Parathyroid adenoma (tissue), 2 donors: ENCODE measurements around the gene NEDD4L.

Experiments used
- H2AFZ ChIP-seq: fragments of 300-600 bp; sonication (generic); one replicate; pipeline ENCODE4 v1.7.0; 2017; ENCODE audit warnings: antibody characterized with exemption, mild to moderate bottlenecking
- H3K27ac ChIP-seq: fragments of 300-600 bp; sonication (generic); one replicate; pipeline ENCODE4 v1.7.0; 2017
- H3K27me3 ChIP-seq: fragments of 300-600 bp; sonication (generic); one replicate; pipeline ENCODE4 v1.7.0; 2017; ENCODE audit warnings: low read length; ENCODE audit not compliant: control insufficient read depth, insufficient read depth
- H3K36me3 ChIP-seq: fragments of 300-600 bp; sonication (generic); one replicate; pipeline ENCODE4 v1.7.0; 2017; ENCODE audit warnings: low read length; ENCODE audit not compliant: control insufficient read depth, insufficient read depth
- H3K4me1 ChIP-seq: fragments of 300-600 bp; sonication (generic); one replicate; pipeline ENCODE4 v1.7.0; 2017; ENCODE audit warnings: control low read depth
- H3K4me2 ChIP-seq: fragments of 300-600 bp; sonication (generic); one replicate; pipeline ENCODE4 v1.7.0; 2017; ENCODE audit warnings: low read length
- H3K4me3 ChIP-seq: fragments of 300-600 bp; sonication (generic); one replicate; pipeline ENCODE4 v1.7.0; 2017; ENCODE audit warnings: low read depth, low read length
- H3K79me2 ChIP-seq: fragments of 300-600 bp; sonication (generic); one replicate; pipeline ENCODE4 v1.7.0; 2017; ENCODE audit warnings: control low read depth
- H3K9ac ChIP-seq: fragments of 300-600 bp; sonication (generic); one replicate; pipeline ENCODE4 v1.7.0; 2017; ENCODE audit warnings: mild to moderate bottlenecking
- H3K9me3 ChIP-seq: fragments of 300-600 bp; sonication (generic); one replicate; pipeline ENCODE4 v1.7.0; 2017; ENCODE audit warnings: low read length; ENCODE audit not compliant: control insufficient read depth
- TF ChIP-seq, protein P1 (sequence below): fragments of 300-600 bp; sonication (generic); IDR thresholded peaks from one replicate; pipeline ENCODE4 v1.7.0; 2017; ENCODE audit warnings: antibody characterized with exemption, mild to moderate bottlenecking
- donor health status: primary hyperparathyroidism.

The NEDD4L gene

DNA sequence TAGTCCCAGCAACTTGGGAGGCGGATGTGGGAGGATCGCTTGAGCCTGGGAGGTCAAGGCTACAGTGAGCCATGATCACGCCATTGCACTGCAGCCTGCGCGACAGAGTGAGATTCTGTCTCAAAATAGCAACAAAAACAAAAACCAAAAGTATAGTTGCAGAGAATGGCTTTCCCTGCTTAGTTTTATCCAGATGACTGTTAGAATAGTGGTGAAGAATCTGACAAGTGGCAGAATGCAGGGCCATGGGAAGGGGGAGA is 53.8 kb downstream of the NEDD4L start:
- TF ChIP-seq, protein P1, sequence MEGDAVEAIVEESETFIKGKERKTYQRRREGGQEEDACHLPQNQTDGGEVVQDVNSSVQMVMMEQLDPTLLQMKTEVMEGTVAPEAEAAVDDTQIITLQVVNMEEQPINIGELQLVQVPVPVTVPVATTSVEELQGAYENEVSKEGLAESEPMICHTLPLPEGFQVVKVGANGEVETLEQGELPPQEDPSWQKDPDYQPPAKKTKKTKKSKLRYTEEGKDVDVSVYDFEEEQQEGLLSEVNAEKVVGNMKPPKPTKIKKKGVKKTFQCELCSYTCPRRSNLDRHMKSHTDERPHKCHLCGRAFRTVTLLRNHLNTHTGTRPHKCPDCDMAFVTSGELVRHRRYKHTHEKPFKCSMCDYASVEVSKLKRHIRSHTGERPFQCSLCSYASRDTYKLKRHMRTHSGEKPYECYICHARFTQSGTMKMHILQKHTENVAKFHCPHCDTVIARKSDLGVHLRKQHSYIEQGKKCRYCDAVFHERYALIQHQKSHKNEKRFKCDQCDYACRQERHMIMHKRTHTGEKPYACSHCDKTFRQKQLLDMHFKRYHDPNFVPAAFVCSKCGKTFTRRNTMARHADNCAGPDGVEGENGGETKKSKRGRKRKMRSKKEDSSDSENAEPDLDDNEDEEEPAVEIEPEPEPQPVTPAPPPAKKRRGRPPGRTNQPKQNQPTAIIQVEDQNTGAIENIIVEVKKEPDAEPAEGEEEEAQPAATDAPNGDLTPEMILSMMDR: no peak
- H3K27me3 ChIP-seq: no peaks in the 10 kb centered on the region
- no peaks in the 10 kb centered on the region for H3K9me3 ChIP-seq
- no peak overlapping the region for H2AFZ ChIP-seq
- no peak overlapping the region for H3K9ac ChIP-seq
- H3K4me3 ChIP-seq: no peak overlapping the region
- H3K36me3 ChIP-seq: no peaks in the 10 kb centered on the region
- H3K4me2 ChIP-seq: no peak overlapping the region
- H3K27ac ChIP-seq: no peak overlapping the region
- H3K79me2 ChIP-seq: no peaks in the 10 kb centered on the region
- H3K4me1 ChIP-seq: no peaks in the 10 kb centered on the region

DNA sequence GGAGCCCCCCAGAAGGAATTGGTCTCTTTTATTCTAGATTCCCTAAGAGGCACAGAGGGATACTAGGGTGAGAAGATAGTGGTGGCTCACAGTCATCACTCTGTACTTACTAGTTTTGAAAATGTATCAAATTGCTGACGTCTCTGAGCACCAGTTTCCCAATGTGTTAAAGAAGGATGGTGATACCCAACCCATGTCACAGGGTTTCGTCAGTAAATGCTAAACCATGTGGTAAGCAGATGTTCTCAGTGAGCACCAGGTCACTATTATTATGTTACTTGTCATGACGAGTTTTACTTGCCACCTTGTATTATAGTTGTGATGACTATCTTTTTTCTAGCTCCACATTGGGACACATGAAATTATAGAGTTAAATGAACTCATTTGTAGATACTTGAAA is 54.7 kb downstream of the NEDD4L start:
- H3K4me1 ChIP-seq: no peaks in the 10 kb centered on the region
- H3K4me3 ChIP-seq: no peak overlapping the region
- TF ChIP-seq, protein P1: no peak
- H3K27me3 ChIP-seq: no peaks in the 10 kb centered on the region
- H3K9ac ChIP-seq: no peak overlapping the region
- H3K4me2 ChIP-seq: no peak overlapping the region
- peaks cover 5% of the 10 kb centered on the region for H3K79me2 ChIP-seq
- no peak overlapping the region for H2AFZ ChIP-seq
- H3K27ac ChIP-seq: no peak overlapping the region
- H3K9me3 ChIP-seq: no peaks in the 10 kb centered on the region
- H3K36me3 ChIP-seq: no peaks in the 10 kb centered on the region

DNA sequence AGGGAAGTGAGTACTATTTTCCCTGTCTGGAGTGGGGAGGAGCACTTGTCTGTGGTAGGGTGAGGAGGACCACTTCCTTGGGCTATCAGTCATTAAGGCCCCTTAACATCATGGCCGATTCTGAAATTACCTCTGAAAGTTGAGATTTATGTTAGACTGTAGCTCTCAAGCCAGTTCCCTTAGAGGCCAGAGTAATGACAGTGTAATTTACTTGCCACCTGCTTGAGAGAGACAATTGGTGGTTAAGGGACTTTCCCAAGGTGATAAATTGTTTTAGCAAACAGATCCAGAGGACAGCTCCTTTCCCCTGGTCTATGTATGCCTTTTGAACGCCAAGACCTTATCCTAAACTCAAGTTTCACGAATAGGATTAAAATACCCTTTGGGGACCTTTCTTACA is 56.1 kb downstream of the NEDD4L start:
- Histone ChIP-seq H3K27ac (no peak overlapping the region), H3K9me3 (no peaks in the 10 kb centered on the region), H3K4me1 (no peaks in the 10 kb centered on the region), H3K27me3 (no peaks in the 10 kb centered on the region), H3K36me3 (no peaks in the 10 kb centered on the region), H3K4me3 (no peak overlapping the region), H3K79me2 (peaks cover 5% of the 10 kb centered on the region), H3K9ac (no peak overlapping the region), H3K4me2 (no peak overlapping the region), H2AFZ (no peak overlapping the region)
- TF ChIP-seq, protein P1: no peak

DNA sequence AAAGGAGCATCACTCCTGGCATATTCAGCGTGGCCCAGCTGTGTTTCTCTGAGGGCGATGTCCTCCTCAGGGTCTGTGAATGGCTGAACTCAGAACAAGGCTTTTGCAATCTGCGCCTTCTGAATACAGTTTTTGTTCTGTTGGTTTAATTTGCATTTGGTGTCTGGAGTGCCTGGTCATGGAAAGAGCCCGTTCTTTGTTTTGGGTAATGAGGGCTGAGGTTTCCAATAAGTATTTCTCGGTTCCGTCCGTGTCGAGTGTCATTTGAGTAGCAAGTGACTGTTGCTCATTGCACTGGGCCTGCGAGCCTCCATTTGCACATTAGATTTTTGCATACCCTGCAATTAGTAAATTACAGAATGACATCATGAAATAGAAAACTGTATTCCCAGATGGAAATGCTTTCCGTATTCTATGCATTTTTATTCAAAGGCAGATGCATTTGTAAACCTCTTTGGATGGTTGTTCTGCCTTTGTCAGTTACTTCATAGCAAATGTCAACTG is 57.3 kb downstream of the NEDD4L start:
- H3K9me3 ChIP-seq: no peaks in the 10 kb centered on the region
- H3K4me1 ChIP-seq: no peaks in the 10 kb centered on the region
- no peak overlapping the region for H3K9ac ChIP-seq
- no peak overlapping the region for H3K4me2 ChIP-seq
- no peak overlapping the region for H3K4me3 ChIP-seq
- no peak overlapping the region for H2AFZ ChIP-seq
- H3K36me3 ChIP-seq: no peaks in the 10 kb centered on the region
- H3K27ac ChIP-seq: no peak overlapping the region
- H3K27me3 ChIP-seq: no peaks in the 10 kb centered on the region
- TF ChIP-seq, protein P1: no peak
- peaks cover 5% of the 10 kb centered on the region for H3K79me2 ChIP-seq

DNA sequence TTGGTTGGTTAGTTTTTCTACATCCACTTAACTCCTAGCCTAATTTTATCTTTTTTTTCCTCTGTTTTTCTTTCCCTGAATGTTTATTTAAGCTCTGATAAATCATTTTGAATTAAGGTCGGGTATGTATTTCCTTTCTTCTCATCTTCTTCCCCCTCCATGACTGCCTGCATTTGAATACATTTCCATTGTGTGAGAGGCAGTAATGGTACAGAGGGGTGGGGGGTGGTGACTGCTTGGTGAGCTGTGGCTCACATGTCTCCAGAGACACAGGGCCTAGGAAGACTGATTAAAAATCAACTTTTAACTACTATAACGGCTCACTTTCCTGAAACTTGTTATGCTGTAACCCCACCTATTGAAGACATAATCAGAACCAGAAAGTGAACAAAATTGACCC is 58.0 kb downstream of the NEDD4L start:
- Histone ChIP-seq H3K4me1 (no peaks in the 10 kb centered on the region), H3K4me2 (no peak overlapping the region), H3K9me3 (no peaks in the 10 kb centered on the region), H3K4me3 (no peak overlapping the region), H3K27me3 (no peaks in the 10 kb centered on the region), H3K79me2 (peaks cover 5% of the 10 kb centered on the region), H3K27ac (no peak overlapping the region), H3K36me3 (no peaks in the 10 kb centered on the region), H3K9ac (no peak overlapping the region), H2AFZ (no peak overlapping the region)
- TF ChIP-seq, protein P1: no peak
